Ovary (tissue), 9 donors: ENCODE results near the gene CCL8. TPM values are rescaled to one million over a fixed set of nuclear protein-coding genes. Genes with fewer than 3 reads are reported as not detected.

Experiments used
- DNase-seq, 5 donors: peaks; one replicate each; pipeline ENCODE4 v3.0.0-alpha.2; 2019 to 2020
- H3K27ac ChIP-seq, 2 donors: fragments of 200-600 bp; one replicate each; pipeline versions ENCODE4 v1.5.1 to v1.8.0; 2019 to 2022
- H3K27me3 ChIP-seq: fragments of 200-600 bp; one replicate; pipeline ENCODE4 v1.8.0; 2022
- H3K36me3 ChIP-seq: fragments of 200-600 bp; sonication (generic); one replicate; pipeline ENCODE4 v1.5.1; 2019
- H3K4me1 ChIP-seq: one replicate; pipeline ENCODE4 v1.8.1; 2013; ENCODE audit warnings: mild to moderate bottlenecking, moderate library complexity; ENCODE audit not compliant: insufficient read depth
- H3K4me3 ChIP-seq: fragments of 200-600 bp; sonication (generic); one replicate; pipeline ENCODE4 v1.5.1; 2017
- H3K9me3 ChIP-seq, 2 donors: fragments of 200-600 bp in 1 of 2; sonication (generic) in 1 of 2; one replicate each; pipeline versions ENCODE4 v1.5.1 to v1.8.1; 2013 to 2019; ENCODE audit warnings: mild to moderate bottlenecking in 1 of 2, moderate library complexity in 1 of 2
- EP300 ChIP-seq: sonication (generic); formaldehyde crosslinking; IDR thresholded peaks from one replicate; pipeline ENCODE4 v1.6.1; 2017; ENCODE audit warnings: antibody characterized with exemption
- POLR2A ChIP-seq: fragments of 450-650 bp; IDR thresholded peaks from one replicate; pipeline ENCODE4 v1.6.1; 2017; ENCODE audit warnings: antibody characterized with exemption, mild to moderate bottlenecking, moderate library complexity
- WGBS, 3 donors: extraction: QIAGEN DNeasy Blood & Tissue Kit in 1 of 3; methylation state at CpG; one replicate each; pipeline versions ENCODE4 v1.1.5 to v1.1.7; 2013 to 2017; 5-methylcytosine and 5-hydroxymethylcytosine counted together
- intact Hi-C, 4 donors: fragments of 100-400 bp; cut with DNase I; formaldehyde crosslinking; loops; one replicate each; pipeline versions ENCODE4 v1.11.0 to v1.15.1; 2022 to 2023
- polyA plus RNA-seq, 2 donors: library from polyadenylated mRNA; stranded (reverse); fragments of 200-250 nt in 1 of 2; fragments of 350-450 nt in 1 of 2; fragmentation: Illumina TruSeq in 1 of 2; extraction: RNeasy Lipid Tissue Mini Kit (QIAGEN cat#74804) in 1 of 2; gene quantifications; one replicate each; pipeline ENCODE4 v1.2.3, GENCODE V29; 2013 to 2014
- total RNA-seq, 7 donors: library from RNA; depleted of rRNA in 2 of 7; stranded (reverse); fragments of >200 nt in 2 of 7; fragmentation: NEBNext Ultra II Directional in 3 of 7; extraction: Animal tissue kit (Norgen Biotek cat#: 25700) in 3 of 7; gene quantifications; one replicate each; pipeline versions ENCODE4 v1.1.0 to v1.2.4, GENCODE V29; 2016 to 2023
- TF ChIP-seq, protein P1 (sequence below), 3 donors: fragments of 450-650 bp in 2 of 3; fragments of 200-600 bp in 1 of 3; IDR thresholded peaks; one replicate each; pipeline versions ENCODE4 v1.5.1 to v1.8.0; 2016 to 2022; ENCODE audit warnings: antibody characterized with exemption in 3 of 3, mild to moderate bottlenecking in 1 of 3
- donor health status: DM: no; HTN: no; CAD: no; lungs with moderate emphysema.
- donor health status: DM: no; HTN: no; CAD: no.
- donor health status: Bipolar disorder and iron deficiency.
- donor health status: DM: yes; HTN: yes; CAD: no.
- donor health status: DM: no; HTN: no; CAD: no.
- donor health status: DM: yes; HTN: yes; CAD: no.

CCL8 gene
- total and polyA plus RNA-seq, 9 donors: 0.15 to 3.7 (median 0.48) TPM; not detected in 2

DNA sequence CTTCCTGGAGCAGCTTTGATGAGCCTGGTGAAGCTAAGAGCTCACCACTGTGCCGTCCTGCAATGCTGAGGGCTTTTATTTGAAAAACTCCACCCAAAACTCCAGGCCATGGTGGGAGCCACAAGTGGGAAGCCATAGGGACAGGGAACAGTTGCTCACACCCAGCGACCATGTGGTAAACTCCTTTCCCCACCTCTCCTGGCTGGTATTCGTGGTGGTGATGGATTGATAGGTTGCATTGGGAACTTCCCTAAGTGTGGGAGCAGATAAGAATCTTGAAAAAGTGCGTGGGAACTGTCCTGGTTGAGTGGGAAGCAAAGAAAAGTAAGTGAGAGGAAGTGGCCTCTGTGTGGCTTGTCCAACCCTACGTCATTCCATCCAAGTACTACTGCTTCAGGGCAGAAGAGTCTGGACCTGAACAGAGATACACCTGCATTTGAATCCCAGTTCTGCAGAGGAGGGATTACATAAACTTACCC, 44.0 kb downstream of the CCL8 start, which contains the start of gene CCL1:
Gene CCL1 (minus strand): TSS at position 51 of the 479 bp plus-strand sequence. CDS start 72 bp downstream, outside the sequence.
- Histone ChIP-seq H3K9me3 (no peaks in the 10 kb centered on the region), H3K36me3 (no peaks in the 10 kb centered on the region), H3K4me1 (no peaks in the 10 kb centered on the region), H3K27ac (no peak within 1 kb of the TSS), H3K4me3 (no peak within 1 kb of the TSS), H3K27me3 (no peaks in the 10 kb centered on the region)
- no peak for DNase-seq
- intact Hi-C loops: loop anchor here in 3 of 4 donors (2.0 to 10.0 kb wide), 3 partner anchors 158 to 162 kb away; no protein-coding TSS in a partner anchor
- no peak for TF ChIP-seq EP300
- TF ChIP-seq, protein P1, sequence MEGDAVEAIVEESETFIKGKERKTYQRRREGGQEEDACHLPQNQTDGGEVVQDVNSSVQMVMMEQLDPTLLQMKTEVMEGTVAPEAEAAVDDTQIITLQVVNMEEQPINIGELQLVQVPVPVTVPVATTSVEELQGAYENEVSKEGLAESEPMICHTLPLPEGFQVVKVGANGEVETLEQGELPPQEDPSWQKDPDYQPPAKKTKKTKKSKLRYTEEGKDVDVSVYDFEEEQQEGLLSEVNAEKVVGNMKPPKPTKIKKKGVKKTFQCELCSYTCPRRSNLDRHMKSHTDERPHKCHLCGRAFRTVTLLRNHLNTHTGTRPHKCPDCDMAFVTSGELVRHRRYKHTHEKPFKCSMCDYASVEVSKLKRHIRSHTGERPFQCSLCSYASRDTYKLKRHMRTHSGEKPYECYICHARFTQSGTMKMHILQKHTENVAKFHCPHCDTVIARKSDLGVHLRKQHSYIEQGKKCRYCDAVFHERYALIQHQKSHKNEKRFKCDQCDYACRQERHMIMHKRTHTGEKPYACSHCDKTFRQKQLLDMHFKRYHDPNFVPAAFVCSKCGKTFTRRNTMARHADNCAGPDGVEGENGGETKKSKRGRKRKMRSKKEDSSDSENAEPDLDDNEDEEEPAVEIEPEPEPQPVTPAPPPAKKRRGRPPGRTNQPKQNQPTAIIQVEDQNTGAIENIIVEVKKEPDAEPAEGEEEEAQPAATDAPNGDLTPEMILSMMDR (IDR thresholded peaks at IDR 0.05): no peak
- TF ChIP-seq POLR2A: no peak
- WGBS, 3 donors: 44 to 49% (median 46%) methylated on average over 5 of the region's 5 CpGs

DNA sequence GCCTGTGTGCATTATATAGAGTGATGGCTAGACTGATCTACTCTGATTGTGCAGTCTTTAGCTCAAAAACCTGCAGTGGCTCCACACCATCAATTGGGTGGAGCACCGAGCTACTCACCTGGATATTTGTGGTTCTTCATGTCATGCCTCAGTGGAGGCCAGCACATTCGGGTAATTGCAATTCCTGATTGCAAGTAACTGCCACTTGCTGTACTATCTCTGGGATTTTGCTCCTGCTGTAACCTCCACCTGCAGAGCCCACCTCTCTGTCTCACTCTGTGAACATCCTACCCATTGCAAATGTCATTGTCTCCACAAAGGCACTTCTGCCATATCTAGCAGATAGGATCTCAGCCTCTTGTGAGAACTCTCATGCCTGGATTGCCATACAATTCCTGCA, 45.5 kb downstream of the CCL8 start:
- TF ChIP-seq, protein P1 (IDR thresholded peaks at IDR 0.05): no peak
- TF ChIP-seq EP300: no peak
- no peak for TF ChIP-seq POLR2A
- Histone ChIP-seq H3K27me3 (no peaks in the 10 kb centered on the region), H3K27ac (no peak overlapping the region), H3K4me1 (no peaks in the 10 kb centered on the region), H3K36me3 (no peaks in the 10 kb centered on the region), H3K9me3 (no peaks in the 10 kb centered on the region), H3K4me3 (no peak overlapping the region)
- intact Hi-C loops: loop anchor here in 2 of 4 donors (5.0 to 10.0 kb wide), 2 partner anchors 160 to 162 kb away; no protein-coding TSS in a partner anchor
- no peak for DNase-seq
- WGBS, 3 donors: 81 to 96% (median 83%) methylated on average over 2 of the region's 2 CpGs

DNA sequence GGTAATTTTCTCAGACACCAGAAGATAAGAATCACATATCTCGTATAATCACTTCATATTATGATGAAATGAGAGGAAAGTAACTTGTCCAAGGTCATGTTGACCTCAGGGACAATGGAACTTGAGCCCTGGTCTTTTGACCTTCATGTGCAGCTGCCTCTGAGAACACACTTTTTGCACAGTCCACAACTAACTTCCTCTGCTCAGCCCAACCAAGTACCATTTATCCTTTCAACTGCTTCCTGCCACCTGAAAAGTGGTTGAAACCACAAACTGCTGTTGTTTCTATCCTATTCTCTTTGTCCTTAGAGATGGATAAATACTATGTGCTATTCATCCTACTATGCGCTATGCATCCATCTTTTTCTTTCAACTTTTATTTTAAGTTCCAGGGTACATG, 46.1 kb downstream of the CCL8 start:
- intact Hi-C loops: loop anchor here in 1 of 4 donors (10.0 kb wide), 1 partner anchor 161 kb away; no protein-coding TSS in a partner anchor
- Histone ChIP-seq H3K4me1 (no peaks in the 10 kb centered on the region), H3K36me3 (no peaks in the 10 kb centered on the region), H3K9me3 (no peaks in the 10 kb centered on the region), H3K27ac (no peak overlapping the region), H3K4me3 (no peak overlapping the region), H3K27me3 (no peaks in the 10 kb centered on the region)
- DNase-seq: no peak
- no peak for TF ChIP-seq POLR2A
- 70 to 75% (median 73%) methylated on average over 2 of the region's 2 CpGs for WGBS, 3 donors

DNA sequence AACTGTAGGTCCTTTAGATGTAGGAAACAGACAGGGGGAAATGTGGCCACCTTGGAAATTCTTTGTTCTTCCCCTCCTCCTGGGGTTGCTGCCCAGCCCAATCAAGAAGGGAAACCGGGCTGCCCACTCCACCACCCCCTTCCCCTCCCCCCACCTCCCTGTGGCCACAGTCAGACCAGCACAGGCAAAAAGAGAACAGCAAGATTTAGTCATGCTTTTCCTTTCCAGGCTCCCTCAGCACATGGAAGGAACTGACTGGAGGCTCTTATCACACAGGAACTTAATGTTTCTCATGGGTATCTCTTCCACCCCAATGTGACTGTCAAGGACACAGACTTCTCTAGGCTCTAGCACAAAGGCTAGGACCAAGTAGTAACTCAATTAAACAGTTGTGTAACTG, 46.8 kb downstream of the CCL8 start:
- WGBS, 3 donors: 14 to 23% (median 15%) methylated on average over 1 of the region's 1 CpG
- H3K4me3 ChIP-seq: no peak overlapping the region
- no peak overlapping the region for H3K27ac ChIP-seq
- TF ChIP-seq POLR2A (no peak), EP300 (no peak)
- TF ChIP-seq, protein P1 (IDR thresholded peaks at IDR 0.05): no peak
- H3K27me3 ChIP-seq: no peaks in the 10 kb centered on the region
- no peaks in the 10 kb centered on the region for H3K9me3 ChIP-seq
- DNase-seq: no peak
- H3K4me1 ChIP-seq: no peaks in the 10 kb centered on the region
- no peaks in the 10 kb centered on the region for H3K36me3 ChIP-seq
- intact Hi-C loops: loop anchor here in 1 of 4 donors (10.0 kb wide), 1 partner anchor 161 kb away; no protein-coding TSS in a partner anchor

DNA sequence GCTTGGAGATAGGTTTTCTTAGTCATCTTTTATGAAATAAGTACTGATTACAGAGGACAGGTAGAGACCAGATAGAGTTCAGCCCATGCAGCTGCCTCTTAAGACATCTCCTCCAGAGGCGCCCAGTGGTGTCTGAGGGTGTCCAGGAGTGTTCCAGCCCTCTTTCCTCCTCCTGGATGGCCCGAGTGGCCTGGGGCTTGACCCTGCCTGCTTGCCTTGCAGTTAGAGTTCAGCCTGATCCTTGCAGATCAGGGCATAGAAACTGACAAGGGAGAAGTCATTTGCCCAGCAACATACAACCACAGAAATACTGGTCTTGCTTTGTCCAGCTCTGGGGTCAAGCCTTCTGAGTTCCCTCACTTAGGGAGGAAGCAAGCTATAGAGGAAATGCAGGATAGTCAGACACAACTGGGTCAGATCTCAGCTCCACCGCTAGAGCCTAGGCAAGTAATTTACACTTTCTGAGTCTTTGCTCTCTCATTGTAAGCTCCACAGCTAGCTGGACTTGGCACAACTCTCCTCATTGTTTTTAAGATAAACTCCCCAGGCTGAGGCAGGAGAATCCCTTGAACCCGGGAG, 47.4 kb downstream of the CCL8 start:
- 65 to 71% (median 66%) methylated on average over 4 of the region's 4 CpGs for WGBS, 3 donors
- no peaks in the 10 kb centered on the region for H3K4me1 ChIP-seq
- TF ChIP-seq EP300 (no peak), POLR2A (no peak)
- TF ChIP-seq, protein P1 (IDR thresholded peaks at IDR 0.05): no peak
- no peaks in the 10 kb centered on the region for H3K36me3 ChIP-seq
- H3K27me3 ChIP-seq: no peaks in the 10 kb centered on the region
- intact Hi-C loops: loop anchor here in 1 of 4 donors (10.0 kb wide), 1 partner anchor 162 kb away; no protein-coding TSS in a partner anchor
- no peak for DNase-seq
- H3K27ac ChIP-seq: no peak overlapping the region
- no peak overlapping the region for H3K4me3 ChIP-seq
- no peaks in the 10 kb centered on the region for H3K9me3 ChIP-seq
